ENCODE measurements around the gene IQCH.

Gene IQCH

DNA sequence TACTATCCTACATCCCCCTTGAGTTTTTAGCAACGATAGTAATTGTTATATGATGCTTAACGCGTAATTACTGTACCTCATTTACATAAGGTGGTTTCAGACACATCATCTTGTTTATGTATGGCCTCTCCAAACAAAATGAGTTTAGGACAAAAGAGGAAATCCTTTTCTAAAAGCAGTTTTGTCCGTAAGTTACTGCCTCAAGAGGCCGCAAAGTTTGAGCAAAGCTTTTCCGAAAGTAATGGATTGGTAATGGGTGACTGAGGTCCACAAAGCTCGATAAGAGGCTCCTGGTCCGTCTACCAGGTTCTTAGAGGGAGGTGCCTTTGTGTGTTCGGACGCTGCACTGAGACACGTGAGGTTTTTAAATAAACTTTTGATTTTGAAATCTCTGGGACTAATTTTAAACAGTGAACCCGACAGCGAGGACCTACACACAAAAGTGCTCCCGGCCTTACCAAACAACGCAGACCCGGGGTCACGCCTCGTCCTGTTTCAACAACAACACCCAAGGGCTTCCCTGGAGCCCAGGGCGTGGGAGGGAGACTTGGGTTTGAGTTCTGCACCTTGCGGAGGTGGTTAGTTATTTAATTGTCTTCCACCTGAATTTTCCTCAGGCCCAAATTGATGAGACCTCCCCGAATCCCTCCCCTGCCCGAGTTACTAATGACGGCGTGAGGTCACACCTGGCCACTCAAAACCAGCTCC, 265.9 kb downstream of the IQCH start:
- DNase-seq (ENCODE audit: insufficient read length, low spot score) (no peak), FAIRE-seq (peak; percentile 83)

GRCh38 chr15:67521029-67521782, 266.6 kb downstream of the IQCH start, which contains the start of gene C15orf61:
Gene C15orf61 (plus strand): TSS chr15:67521131. CDS start chr15:67521249, 118 bp downstream.
- DNase-seq (ENCODE audit: insufficient read length, low spot score) (peak; percentile 76), FAIRE-seq (no peak)

GRCh38 chr15:67521783-67522568, 267.4 kb downstream of the IQCH start:
- DNase-seq (ENCODE audit: insufficient read length, low spot score) = no peak

GRCh38 chr15:67523330-67523729, 268.7 kb downstream of the IQCH start:
- FAIRE-seq = no peak

More at GRCh38 chr15:67521783-67522568, 267.4 kb downstream of the IQCH start:
- FAIRE-seq = peak; percentile 53

GRCh38 chr15:67524235-67524634, 269.6 kb downstream of the IQCH start:
- DNase-seq (ENCODE audit: insufficient read length, low spot score) (no peak), FAIRE-seq (no peak)

More at GRCh38 chr15:67523330-67523729, 268.7 kb downstream of the IQCH start:
- no peak for DNase-seq (ENCODE audit: insufficient read length, low spot score)

GRCh38 chr15:67528513-67528912, 273.9 kb downstream of the IQCH start:
- no peak for FAIRE-seq
- no peak for DNase-seq (ENCODE audit: insufficient read length, low spot score)

- FAIRE-seq = peak; percentile 49
- DNase-seq (ENCODE audit: insufficient read length, low spot score) = no peak
Observed at GRCh38 chr15:67531379-67531914, 276.9 kb downstream of the IQCH start.

GRCh38 chr15:67533873-67534272, 279.3 kb downstream of the IQCH start:
- no peak for FAIRE-seq

DNA sequence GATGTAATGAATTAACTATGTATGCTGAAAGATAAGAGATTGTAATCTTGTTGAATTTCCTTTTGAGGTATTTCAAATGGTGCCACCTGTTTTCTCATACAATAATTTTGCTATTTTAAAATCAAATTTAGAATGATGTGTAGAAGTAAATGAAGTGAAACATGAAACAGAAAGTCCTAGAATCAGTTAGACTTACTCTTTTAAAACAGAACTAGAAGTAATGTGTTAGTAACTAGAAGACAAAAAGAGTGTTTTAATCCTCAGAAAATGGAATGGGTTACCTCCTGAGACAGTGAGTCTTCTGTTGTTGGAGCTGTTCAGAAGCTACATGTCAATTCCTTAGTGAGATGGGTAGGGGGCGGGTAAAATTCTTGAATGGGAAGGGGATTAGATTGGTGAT, 279.8 kb downstream of the IQCH start:
- no peak for DNase-seq (ENCODE audit: insufficient read length, low spot score)
- FAIRE-seq = peak; percentile 75

More at GRCh38 chr15:67533873-67534272, 279.3 kb downstream of the IQCH start:
- DNase-seq (ENCODE audit: insufficient read length, low spot score) = no peak

- DNase-seq (ENCODE audit: insufficient read length, low spot score) = no peak
- no peak for FAIRE-seq
Observed at GRCh38 chr15:67537771-67538170, 283.2 kb downstream of the IQCH start.

- DNase-seq (ENCODE audit: insufficient read length, low spot score) = peak; percentile 59
- no peak for FAIRE-seq
Observed at GRCh38 chr15:67542420-67543347, 288.1 kb downstream of the IQCH start, which contains the start of gene MAP2K5. Gene MAP2K5 (plus strand): TSS chr15:67542703. CDS start chr15:67543336, 633 bp downstream.

DNA sequence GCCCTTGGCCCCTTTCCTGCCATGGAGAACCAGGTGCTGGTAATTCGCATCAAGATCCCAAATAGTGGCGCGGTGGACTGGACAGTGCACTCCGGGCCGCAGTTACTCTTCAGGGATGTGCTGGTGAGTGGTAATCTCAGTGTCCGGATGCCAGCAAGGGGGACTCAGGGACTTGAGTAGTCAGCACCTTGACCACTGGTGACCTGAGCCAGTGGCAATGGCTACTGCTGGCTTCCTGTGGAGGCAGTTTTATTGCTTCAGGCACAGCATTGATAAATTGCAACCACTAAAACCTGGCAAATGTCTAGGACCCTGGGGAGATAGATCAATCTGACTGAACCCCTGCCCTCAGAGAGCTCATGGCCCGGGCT, 288.7 kb downstream of the IQCH start:
- FAIRE-seq = no peak
- DNase-seq (ENCODE audit: insufficient read length, low spot score) = no peak

- DNase-seq (ENCODE audit: insufficient read length, low spot score) (no peak), FAIRE-seq (no peak)
Observed at GRCh38 chr15:67544475-67544874, 289.9 kb downstream of the IQCH start.

DNA sequence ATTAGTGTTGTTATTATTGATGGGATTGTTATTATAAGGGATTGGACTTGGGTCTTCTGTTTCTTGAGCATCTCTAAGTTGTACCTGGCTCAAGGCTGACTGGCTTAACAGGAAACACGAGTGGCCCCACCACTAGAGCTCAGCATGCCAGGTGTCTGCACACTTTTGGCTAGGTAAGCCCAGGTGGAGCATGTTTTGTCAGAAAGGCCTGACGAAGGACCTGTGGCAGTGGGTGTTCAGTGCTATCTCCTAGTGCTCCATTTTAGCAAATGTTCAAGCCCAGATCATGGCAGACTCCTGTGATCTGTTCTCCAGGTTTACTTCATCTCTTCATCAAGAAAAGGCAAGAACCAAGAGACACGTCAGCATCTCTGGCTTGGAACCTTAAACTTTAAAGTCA, 291.3 kb downstream of the IQCH start:
- DNase-seq (ENCODE audit: insufficient read length, low spot score) (no peak), FAIRE-seq (no peak)

- FAIRE-seq = no peak
- no peak for DNase-seq (ENCODE audit: insufficient read length, low spot score)
Observed at GRCh38 chr15:67547064-67547463, 292.5 kb downstream of the IQCH start.

- no peak for FAIRE-seq
Observed at GRCh38 chr15:67547836-67548235, 293.2 kb downstream of the IQCH start.

GRCh38 chr15:67548236-67548852, 293.8 kb downstream of the IQCH start:
- no peak for FAIRE-seq
- no peak for DNase-seq (ENCODE audit: insufficient read length, low spot score)

More at GRCh38 chr15:67547836-67548235, 293.2 kb downstream of the IQCH start:
- no peak for DNase-seq (ENCODE audit: insufficient read length, low spot score)

GRCh38 chr15:67548862-67549651, 294.5 kb downstream of the IQCH start:
- FAIRE-seq (no peak), DNase-seq (ENCODE audit: insufficient read length, low spot score) (no peak)

Measured in GM19239 (cell line).